Vagina (tissue), 2 donors: ENCODE data around the gene DHTKD1. TPM values are rescaled to one million over a fixed set of nuclear protein-coding genes. Genes with fewer than 3 reads are reported as not detected.

Source experiments
- DNase-seq, 2 donors: peaks; one replicate each; pipeline ENCODE4 v3.0.0-alpha.2; 2017; ENCODE audit errors: extremely low spot score in 2 of 2
- H3K27ac ChIP-seq: fragments of 200-600 bp; sonication (generic); one replicate; pipeline ENCODE4 v1.5.1; 2019
- H3K27me3 ChIP-seq: fragments of 200-600 bp; sonication (generic); one replicate; pipeline ENCODE4 v1.5.1; 2019
- H3K36me3 ChIP-seq, 2 donors: fragments of 200-600 bp; sonication (generic); one replicate each; pipeline ENCODE4 v1.5.1; 2017 to 2019
- H3K4me1 ChIP-seq: fragments of 200-600 bp; sonication (generic); one replicate; pipeline ENCODE4 v1.5.1; 2019
- H3K4me3 ChIP-seq, 2 donors: fragments of 200-600 bp; sonication (generic); 1 replicate in 1 of 2; 2 replicates in 1 of 2; pipeline ENCODE4 v1.5.1; 2016 to 2019
- H3K9me3 ChIP-seq: fragments of 200-600 bp; sonication (generic); one replicate; pipeline ENCODE4 v1.5.1; 2019
- POLR2A ChIP-seq, 2 donors: fragments of 450-650 bp; IDR thresholded peaks; one replicate each; pipeline ENCODE4 v1.6.1; 2017; ENCODE audit warnings: antibody characterized with exemption in 2 of 2, mild to moderate bottlenecking in 2 of 2, moderate library complexity in 2 of 2
- POLR2AphosphoS5 ChIP-seq, 2 donors: sonication (generic); formaldehyde crosslinking; IDR thresholded peaks; one replicate each; pipeline ENCODE4 v1.9.0; 2017; ENCODE audit warnings: antibody characterized with exemption in 2 of 2, mild to moderate bottlenecking in 2 of 2, low read depth in 1 of 2; ENCODE audit not compliant: insufficient read depth in 1 of 2
- intact Hi-C: fragments of 100-400 bp; cut with DNase I; formaldehyde crosslinking; loops from one replicate; pipeline ENCODE4 v1.15.1; 2023
- total RNA-seq: library from RNA; depleted of rRNA; stranded (reverse); fragments of >200 nt; gene quantifications from one replicate; pipeline ENCODE4 v1.2.3, GENCODE V29; 2016
- TF ChIP-seq, protein P1 (sequence below), 3 experiments: fragments of 450-650 bp in 2 of 3; fragments of 200-600 bp in 1 of 3; sonication (generic) in 1 of 3; IDR thresholded peaks; one replicate each; pipeline ENCODE4 v1.5.1; 2017 to 2019; ENCODE audit warnings: antibody characterized with exemption in 3 of 3, mild to moderate bottlenecking in 2 of 3, moderate library complexity in 2 of 3

DHTKD1 gene
- total RNA-seq, 1 donor from 2014 or later = 13.3 TPM

DNA sequence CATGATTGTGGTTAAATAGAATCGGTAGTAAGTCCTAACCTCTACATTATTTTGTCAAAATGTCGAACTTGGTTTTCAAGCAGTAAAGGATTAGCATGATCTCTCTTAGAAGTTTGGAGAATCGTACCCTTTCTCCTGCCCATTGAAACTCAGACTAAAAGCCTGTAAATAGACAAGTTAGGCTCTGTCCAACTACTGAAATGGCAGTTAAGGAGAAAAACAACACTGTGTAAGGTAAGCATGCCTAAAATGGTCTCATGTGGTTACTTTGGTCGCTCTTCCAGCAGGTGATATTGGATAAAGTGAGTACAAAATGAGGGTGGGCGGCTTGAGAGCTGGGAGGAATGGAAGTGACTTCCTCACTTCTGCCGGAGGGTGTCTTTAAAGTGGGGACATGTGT is 85.8 kb downstream of the DHTKD1 start:
- Histone ChIP-seq H3K4me3 (no peak overlapping the region), H3K4me1 (peaks cover 8% of the 10 kb centered on the region), H3K9me3 (no peaks in the 10 kb centered on the region), H3K27ac (no peak overlapping the region), H3K27me3 (no peaks in the 10 kb centered on the region), H3K36me3 (peaks cover 0 to 54% of the 10 kb centered on the region in 2 donors)
- TF ChIP-seq, protein P1, sequence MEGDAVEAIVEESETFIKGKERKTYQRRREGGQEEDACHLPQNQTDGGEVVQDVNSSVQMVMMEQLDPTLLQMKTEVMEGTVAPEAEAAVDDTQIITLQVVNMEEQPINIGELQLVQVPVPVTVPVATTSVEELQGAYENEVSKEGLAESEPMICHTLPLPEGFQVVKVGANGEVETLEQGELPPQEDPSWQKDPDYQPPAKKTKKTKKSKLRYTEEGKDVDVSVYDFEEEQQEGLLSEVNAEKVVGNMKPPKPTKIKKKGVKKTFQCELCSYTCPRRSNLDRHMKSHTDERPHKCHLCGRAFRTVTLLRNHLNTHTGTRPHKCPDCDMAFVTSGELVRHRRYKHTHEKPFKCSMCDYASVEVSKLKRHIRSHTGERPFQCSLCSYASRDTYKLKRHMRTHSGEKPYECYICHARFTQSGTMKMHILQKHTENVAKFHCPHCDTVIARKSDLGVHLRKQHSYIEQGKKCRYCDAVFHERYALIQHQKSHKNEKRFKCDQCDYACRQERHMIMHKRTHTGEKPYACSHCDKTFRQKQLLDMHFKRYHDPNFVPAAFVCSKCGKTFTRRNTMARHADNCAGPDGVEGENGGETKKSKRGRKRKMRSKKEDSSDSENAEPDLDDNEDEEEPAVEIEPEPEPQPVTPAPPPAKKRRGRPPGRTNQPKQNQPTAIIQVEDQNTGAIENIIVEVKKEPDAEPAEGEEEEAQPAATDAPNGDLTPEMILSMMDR (IDR thresholded peaks at IDR 0.05) = no peak
- TF ChIP-seq POLR2AphosphoS5 (IDR thresholded peaks at IDR 0.05; ENCODE audit: insufficient read depth in 1 of 2, low read depth in 1 of 2) (no peak), POLR2A (IDR thresholded peaks at IDR 0.05) (no peak)
- no peak for DNase-seq
- intact Hi-C loops = no loop called here

DNA sequence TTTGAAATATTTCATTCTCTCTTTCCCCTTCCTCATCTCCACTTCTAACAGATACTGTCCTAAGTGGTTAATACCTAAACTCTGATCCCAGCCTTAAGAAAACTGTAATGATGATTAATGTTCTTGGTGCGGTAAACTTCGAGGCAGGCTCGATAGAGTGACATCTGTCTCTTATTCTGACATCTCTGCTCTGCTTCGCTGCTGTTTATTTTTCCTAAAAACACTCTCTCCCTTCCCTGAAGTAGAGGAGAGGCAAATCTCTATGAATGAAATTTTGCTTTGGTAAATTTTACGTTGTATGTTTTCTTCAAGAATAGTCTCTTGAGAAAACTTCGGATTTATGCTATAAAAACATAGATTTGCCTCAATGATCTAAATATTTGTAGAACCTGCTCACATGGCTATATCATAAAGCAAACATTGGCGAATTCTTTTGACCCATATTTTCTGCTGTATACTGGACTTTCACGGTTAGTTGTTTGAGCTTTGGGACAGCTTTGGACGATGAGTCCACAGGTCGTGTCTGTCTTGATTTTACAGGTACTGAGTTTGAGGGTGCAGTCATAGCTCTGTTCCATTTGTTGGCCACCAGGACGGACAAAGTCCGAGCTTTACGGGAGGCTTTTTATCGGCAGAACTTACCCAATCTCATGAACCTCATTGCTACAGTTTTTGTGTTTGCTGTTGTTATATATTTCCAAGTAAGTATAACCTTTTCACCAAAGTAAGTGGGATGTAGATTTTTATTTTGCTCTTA is 87.8 kb downstream of the DHTKD1 start:
- Histone ChIP-seq H3K36me3 (peaks cover 0 to 56% of the 10 kb centered on the region in 2 donors), H3K4me3 (no peak overlapping the region), H3K27ac (no peak overlapping the region), H3K9me3 (no peaks in the 10 kb centered on the region), H3K27me3 (no peaks in the 10 kb centered on the region), H3K4me1 (peaks cover 8% of the 10 kb centered on the region)
- intact Hi-C loops = no loop called here
- TF ChIP-seq POLR2AphosphoS5 (IDR thresholded peaks at IDR 0.05; ENCODE audit: insufficient read depth in 1 of 2, low read depth in 1 of 2) (no peak), POLR2A (IDR thresholded peaks at IDR 0.05) (no peak)
- TF ChIP-seq, protein P1 (IDR thresholded peaks at IDR 0.05) = no peak
- no peak for DNase-seq

GRCh38 chr10:12158111-12158510 is 89.4 kb downstream of the DHTKD1 start:
- no peaks in the 10 kb centered on the region for H3K9me3 ChIP-seq
- intact Hi-C loops = no loop called here
- H3K4me3 ChIP-seq = no peak overlapping the region
- peaks cover 8% of the 10 kb centered on the region for H3K4me1 ChIP-seq
- TF ChIP-seq, protein P1 (IDR thresholded peaks at IDR 0.05) = no peak
- no peak for TF ChIP-seq POLR2A (IDR thresholded peaks at IDR 0.05)
- no peak for TF ChIP-seq POLR2AphosphoS5 (IDR thresholded peaks at IDR 0.05; ENCODE audit: insufficient read depth in 1 of 2, low read depth in 1 of 2)
- no peak for DNase-seq
- no peak overlapping the region for H3K27ac ChIP-seq
- H3K36me3 ChIP-seq = peaks cover 0 to 67% of the 10 kb centered on the region in 2 donors
- H3K27me3 ChIP-seq = no peaks in the 10 kb centered on the region

DNA sequence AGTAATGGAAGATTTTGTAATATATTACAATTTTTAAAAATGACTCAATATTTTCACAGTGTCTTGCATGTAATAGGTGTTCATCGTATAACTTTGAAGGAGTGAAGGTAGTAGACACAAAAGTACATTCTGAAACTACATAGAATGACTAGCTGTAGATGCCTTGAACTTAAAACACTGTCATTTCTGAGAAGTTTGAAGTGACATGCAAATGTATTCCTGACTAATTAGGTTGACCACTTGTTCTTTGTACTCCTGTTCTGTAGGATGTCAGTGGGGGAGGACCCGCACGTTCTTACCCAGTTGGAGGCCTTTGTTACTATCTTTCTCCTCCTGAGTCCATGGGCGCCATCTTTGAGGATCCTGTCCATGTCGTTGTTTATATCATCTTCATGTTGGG is 91.9 kb downstream of the DHTKD1 start:
- Histone ChIP-seq H3K4me1 (no peaks in the 10 kb centered on the region), H3K9me3 (no peaks in the 10 kb centered on the region), H3K4me3 (no peak overlapping the region), H3K36me3 (peaks cover 0 to 63% of the 10 kb centered on the region in 2 donors), H3K27ac (no peak overlapping the region), H3K27me3 (no peaks in the 10 kb centered on the region)
- intact Hi-C loops = no loop called here
- no peak for DNase-seq
- no peak for TF ChIP-seq POLR2AphosphoS5 (IDR thresholded peaks at IDR 0.05; ENCODE audit: insufficient read depth in 1 of 2, low read depth in 1 of 2)
- TF ChIP-seq, protein P1 (IDR thresholded peaks at IDR 0.05) = no peak
- TF ChIP-seq POLR2A (IDR thresholded peaks at IDR 0.05) = no peak

DNA sequence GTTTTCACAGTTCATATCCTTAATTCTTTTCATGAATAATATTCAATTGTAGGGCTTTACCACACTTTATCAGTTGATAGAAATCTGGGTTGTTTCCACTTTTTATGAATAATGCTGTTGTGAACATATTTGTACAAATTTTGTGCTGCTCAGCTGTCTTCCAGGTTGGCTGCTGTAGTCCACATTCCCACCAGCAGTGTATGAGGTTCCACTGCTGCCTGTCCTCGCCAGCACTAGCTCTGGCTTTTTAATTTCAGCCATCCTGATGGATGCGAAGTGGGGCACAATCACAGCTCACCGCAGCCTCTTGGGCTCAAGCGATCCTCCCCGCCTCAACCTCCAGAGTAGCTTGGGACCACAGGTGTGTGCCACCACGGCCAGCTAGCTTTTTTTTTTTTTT is 94.2 kb downstream of the DHTKD1 start:
- Histone ChIP-seq H3K27ac (no peak overlapping the region), H3K36me3 (peaks cover 0 to 53% of the 10 kb centered on the region in 2 donors), H3K27me3 (no peaks in the 10 kb centered on the region), H3K4me1 (no peaks in the 10 kb centered on the region), H3K9me3 (no peaks in the 10 kb centered on the region), H3K4me3 (no peak overlapping the region)
- TF ChIP-seq, protein P1 (IDR thresholded peaks at IDR 0.05) = no peak
- TF ChIP-seq POLR2A (IDR thresholded peaks at IDR 0.05) (no peak), POLR2AphosphoS5 (IDR thresholded peaks at IDR 0.05; ENCODE audit: insufficient read depth in 1 of 2, low read depth in 1 of 2) (no peak)
- DNase-seq = no peak
- intact Hi-C loops = no loop called here
